Measurements from ENCODE around the gene SDHAF2. TPM values are rescaled to one million over a fixed set of nuclear protein-coding genes. Genes with fewer than 3 reads are reported as not detected.
"Not testable (repeated sequence)": the region's sequence is repeated elsewhere in the genome, so short reads cannot be mapped to it uniquely, and the experiment has no call there.

The SDHAF2 gene
- total RNA-seq = 23.2 and 57.0 TPM in 2 replicates

DNA sequence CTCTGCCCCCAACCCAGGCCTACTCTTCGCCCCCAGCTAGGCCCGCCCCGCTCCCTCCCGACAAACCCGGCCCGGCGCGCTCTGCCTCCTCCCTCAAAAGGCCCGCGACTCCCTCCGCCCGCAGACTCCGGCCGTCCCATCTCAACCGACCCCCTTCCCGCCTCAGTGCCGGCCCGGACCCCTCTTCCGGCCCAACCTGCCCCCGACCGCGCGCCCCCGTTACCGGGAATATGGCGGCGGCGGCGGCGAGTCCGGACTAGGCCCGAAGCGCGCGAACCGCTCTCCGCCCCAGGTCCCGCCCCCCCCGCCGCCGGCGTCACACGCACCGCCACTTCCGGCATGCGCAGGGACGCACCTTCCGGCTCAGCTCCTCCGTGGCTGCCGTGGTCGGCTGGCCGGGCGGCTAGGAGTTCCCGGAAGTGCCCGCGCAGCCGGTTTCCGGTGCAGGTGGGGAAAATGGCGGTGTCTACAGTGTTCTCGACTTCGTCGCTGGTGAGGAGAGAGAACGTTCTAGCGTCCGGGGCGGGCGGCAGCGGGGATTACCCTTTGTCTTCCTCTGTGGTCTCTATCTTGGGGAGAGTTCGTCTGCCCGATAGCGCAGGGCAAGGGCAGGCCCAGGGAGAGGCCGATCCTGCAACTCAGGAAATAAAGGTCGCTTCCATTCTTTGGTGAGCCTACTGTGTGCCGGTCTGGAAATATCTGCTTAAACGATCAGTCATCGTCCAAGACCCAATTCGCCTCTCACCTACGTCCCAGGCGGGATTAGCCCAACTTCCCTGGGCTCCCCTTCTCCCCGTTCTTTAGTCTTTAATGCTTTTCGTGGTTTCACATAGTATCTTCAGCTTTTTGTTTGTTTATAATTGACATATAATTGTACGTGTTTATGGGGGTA is at the start of gene SDHAF2, which contains the start of gene CPSF7:
Gene SDHAF2 (plus strand): TSS at position 434 of the 892 bp plus-strand sequence. CDS start 23 bp downstream, at position 457.
Gene CPSF7 (minus strand): TSS at position 285 of the 892 bp plus-strand sequence. CDS start 740 bp downstream, outside the sequence.
- peak; percentile 98 for DNase-seq

GRCh38 chr11:61380884-61381283 is 49.0 kb upstream of the SDHAF2 start:
- no peak for DNase-seq

GRCh38 chr11:61383859-61384258 is 46.1 kb upstream of the SDHAF2 start:
- DNase-seq = not testable (repeated sequence)

GRCh38 chr11:61384271-61385242 is 45.4 kb upstream of the SDHAF2 start:
- DNase-seq = peak; percentile 52

- no peak for DNase-seq
Observed at GRCh38 chr11:61390161-61390560, 39.8 kb upstream of the SDHAF2 start.

GRCh38 chr11:61392981-61393595 is 36.8 kb upstream of the SDHAF2 start:
- peak; percentile 46 for DNase-seq

DNA sequence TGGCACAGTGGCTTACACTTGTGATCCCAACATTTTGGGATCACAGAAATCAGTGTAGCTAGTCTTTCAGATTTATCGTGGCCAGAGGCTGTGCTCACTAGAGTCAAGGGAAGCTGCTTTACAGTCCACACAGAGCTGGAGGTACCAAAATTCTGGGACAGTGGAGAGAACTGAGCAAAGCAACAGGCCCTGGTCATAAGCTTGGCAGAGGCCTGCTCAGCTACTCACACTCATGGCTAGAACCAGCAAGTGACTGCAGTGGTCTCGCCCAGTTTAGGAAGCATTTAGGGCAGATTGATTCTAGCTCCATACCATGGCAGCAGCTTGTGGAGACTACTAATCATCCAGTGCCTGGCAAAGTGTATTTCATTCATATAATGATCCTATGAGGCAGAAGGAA is 28.8 kb upstream of the SDHAF2 start:
- DNase-seq = no peak

DNA sequence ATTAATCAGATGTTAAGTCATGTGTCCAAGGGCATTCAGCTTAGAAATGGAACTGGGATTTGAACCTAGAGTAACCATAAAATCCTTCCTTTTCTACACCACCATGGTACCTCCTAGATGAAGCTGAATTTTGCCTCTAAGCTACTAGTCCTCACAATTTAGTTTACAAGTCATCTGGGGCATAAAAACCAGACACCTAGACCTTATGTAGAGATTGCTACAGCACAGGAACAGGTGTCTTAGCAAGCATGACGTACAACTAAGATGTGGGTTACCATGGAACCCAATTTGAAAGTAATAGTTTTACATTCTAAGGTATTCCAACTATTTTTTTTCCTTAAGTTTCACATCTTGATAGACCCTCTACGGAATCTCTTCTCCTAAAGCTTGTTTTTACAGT is 28.4 kb upstream of the SDHAF2 start:
- no peak for DNase-seq

DNA sequence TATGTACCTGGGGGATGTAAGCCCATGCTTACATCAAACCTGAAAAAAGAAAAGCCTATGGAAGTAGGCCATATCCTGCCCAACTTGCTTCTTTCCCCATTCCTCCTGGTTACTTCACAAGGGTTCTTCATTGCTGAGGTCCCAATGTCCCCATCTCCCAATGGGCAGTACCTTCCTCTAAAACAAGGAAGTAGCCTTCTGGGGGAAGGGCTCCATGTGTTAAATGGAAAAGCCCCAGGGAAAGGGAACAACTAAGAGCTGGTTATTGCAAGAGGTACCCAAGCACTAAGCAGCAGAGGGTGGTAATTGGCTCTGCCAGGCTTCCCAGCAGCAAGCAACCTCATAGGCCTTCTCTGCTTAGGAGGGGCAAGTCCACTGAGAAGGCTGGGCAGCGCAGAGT is 26.3 kb upstream of the SDHAF2 start:
- DNase-seq = no peak

GRCh38 chr11:61404103-61404502 is 25.8 kb upstream of the SDHAF2 start:
- no peak for DNase-seq

DNA sequence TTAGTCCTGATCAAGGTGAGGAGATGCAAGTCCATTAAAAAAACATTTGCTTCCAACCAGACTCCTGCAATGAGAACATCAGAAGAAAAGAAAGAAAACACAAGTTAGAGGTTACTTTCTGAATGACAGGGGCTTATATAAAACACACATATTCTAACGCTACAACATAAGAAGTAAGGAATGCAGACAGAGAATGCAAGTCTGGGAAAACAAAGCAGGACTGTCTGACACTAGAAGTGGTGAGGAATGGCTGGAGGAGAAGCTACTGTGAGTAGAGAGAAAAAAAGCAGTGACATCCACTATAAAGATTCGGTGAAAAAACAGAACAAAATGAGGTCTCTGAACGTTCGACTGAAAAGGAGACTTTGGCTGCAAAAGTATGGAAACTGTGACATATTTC is 25.3 kb upstream of the SDHAF2 start:
- no peak for DNase-seq

- DNase-seq = no peak
Observed at GRCh38 chr11:61406067-61406466, 23.9 kb upstream of the SDHAF2 start.

DNA sequence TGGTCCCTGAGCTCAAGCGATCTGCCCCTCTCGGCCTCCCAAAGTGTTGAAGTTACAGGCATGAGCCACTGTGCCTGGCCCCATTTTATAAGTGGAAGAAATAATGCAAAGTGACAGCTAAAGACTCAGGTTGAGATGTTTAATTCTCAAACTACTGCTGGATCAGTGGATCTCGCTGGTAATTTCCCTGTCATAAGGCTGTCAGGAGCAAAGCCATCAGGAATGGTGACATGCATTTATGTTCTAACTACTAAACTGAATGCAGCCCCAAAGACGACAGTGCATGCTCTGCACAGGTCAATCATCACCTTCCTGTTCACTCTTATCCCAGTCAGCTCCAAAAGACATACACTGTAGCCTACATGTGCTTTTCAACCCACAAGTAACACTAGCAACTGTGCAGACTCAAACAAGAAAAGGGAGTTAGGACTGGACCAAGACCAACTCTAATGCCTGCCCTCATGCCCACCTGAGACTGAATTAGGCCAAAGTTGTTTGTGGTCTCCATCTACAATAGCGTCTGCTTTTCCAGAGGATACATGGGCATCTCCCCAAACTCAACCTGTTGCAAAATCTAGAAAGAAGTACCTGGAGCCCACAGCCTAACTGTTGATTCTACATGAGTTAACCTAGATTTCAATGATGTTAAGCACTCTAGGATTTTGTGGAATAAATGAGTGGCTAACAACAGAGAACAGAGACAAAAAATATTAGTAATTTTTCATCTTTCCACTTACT is 22.8 kb upstream of the SDHAF2 start:
- no peak for DNase-seq

- DNase-seq = no peak
Observed at GRCh38 chr11:61411589-61411988, 18.3 kb upstream of the SDHAF2 start.

DNA sequence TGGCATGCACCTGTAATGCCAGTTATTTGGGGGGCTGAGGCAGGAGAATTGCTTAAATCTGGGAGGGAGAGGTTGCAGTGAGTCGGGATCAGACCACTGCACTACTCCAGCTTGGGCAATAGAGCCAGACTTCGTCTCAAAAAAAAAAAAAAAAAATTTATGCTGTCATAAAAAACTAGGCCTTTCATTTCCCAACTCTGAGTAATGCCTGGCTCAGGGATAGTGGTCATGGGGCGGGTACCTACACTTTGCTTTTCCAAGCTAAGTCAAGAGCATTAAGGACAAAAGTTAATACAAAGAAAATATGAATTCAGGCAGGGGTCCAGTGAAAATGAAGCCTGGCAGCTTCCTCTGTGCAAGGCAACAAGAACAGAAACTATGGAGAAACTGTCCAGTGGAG is 16.4 kb upstream of the SDHAF2 start:
- DNase-seq = no peak

GRCh38 chr11:61414547-61414946 is 15.4 kb upstream of the SDHAF2 start:
- DNase-seq = no peak

DNA sequence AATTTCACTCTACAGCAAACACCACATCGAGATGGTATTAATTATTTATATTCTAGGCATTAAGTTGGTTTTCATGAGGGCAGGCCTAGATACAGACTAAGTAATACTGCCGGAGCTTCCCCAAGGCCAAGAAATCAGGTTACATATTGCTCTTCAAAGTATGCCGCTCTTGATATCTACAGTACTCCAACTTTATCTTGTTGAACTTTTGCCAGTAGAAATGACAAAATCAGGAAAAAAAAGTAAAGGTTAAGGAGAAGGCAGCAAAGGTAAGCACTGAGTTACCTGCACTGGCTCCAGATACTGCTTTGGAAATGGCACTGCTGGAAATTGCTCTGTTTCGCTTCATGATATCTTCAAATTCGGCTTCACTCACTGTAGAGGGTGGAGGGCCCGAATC is 14.5 kb upstream of the SDHAF2 start:
- DNase-seq = no peak

- no peak for DNase-seq
Observed at GRCh38 chr11:61416941-61417340, 13.0 kb upstream of the SDHAF2 start.

DNA sequence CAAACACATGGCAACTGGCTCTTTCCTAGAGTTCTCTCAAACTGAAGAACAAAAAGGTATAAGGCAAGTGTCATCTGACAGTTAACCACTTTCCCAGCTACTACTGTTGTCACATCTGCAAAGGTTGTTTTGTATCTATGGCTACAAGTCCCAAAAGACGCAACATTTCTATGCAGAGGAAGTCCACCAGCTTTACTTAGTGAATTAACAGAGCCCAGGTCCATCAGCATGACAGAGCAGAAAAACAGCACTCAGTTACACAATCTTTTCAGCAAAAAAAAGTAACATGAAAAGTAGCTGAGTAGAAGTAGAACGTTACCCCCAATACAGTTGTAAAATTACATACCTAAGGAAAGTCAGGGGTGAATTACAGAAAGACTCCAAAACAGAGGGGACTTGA is 12.3 kb upstream of the SDHAF2 start:
- DNase-seq = peak; percentile 19

GRCh38 chr11:61418136-61418535 is 11.8 kb upstream of the SDHAF2 start:
- no peak for DNase-seq

DNA sequence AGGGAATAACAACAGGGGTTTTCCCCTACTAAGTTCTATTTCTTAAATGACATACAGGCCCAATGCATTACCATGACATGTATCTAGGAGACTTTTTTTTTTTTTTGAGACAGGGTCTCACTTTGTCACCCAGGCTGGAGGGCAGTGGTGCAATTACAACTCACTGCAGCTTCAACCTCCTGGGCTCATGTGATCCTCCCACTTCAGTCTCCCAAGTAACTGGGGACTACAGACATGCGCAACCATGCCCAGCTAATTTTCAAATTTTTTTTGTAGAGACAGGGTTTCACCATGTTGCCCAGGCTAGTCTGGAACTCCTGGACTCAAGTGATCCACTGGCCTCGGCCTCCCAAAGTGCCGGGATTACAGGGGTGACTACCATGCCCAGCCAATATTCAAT is 7.7 kb upstream of the SDHAF2 start:
- DNase-seq = no peak

Data from dermis blood vessel endothelial cell (primary cell).